Keratinocyte (primary cell): ENCODE data around the gene VGLL3.

Experiments
- EZH2 ChIP-seq: IDR thresholded peaks from one replicate; pipeline ENCODE4 v1.6.1; 2012; ENCODE audit warnings: inconsistent platforms, mild to moderate bottlenecking, low read length, moderate library complexity
- TF ChIP-seq, protein P1 (sequence below), 3 experiments: IDR thresholded peaks in 1 of 3; conservative IDR thresholded peaks in 1 of 3; optimal IDR thresholded peaks in 1 of 3; 2 replicates in 2 of 3; 3 replicates in 1 of 3; pipeline versions ENCODE3 to v1.5.1; 2011; ENCODE audit warnings: low read length in 3 of 3, mild to moderate bottlenecking in 3 of 3, moderate library complexity in 2 of 3, control low read depth in 1 of 3, inconsistent platforms in 1 of 3; ENCODE audit not compliant: insufficient read depth in 2 of 3; ENCODE audit errors: extremely low read depth in 1 of 3

DNA sequence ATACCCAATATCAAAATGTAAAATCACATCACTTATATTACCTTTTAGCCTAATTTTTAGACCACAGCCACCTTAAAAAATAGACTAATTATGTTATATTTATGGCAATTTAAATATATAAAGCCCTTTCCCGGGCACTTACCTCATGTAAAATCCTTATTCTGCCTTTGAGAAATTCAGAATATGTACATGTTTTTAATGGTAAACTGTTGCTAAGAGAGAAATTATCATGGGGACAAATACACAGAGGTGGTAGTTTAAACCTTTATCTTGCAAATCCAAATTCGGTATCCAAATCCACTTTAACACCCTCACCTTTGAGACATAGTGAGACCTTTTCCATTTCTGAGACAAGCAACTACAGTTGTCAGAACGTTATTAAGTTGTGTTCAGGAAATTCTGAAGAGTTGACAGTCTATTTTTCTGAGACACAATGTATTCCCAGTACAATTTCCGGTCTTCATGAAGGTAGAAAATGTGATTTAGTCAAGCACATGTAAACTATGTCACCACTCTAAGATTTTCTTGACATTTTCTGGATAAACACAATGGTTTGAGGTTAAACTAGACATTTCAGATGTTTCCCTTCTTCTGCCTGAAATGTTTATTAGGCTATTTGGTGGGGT is 10.6 kb upstream of the VGLL3 start:
- TF ChIP-seq EZH2: no peak
- TF ChIP-seq, protein P1, sequence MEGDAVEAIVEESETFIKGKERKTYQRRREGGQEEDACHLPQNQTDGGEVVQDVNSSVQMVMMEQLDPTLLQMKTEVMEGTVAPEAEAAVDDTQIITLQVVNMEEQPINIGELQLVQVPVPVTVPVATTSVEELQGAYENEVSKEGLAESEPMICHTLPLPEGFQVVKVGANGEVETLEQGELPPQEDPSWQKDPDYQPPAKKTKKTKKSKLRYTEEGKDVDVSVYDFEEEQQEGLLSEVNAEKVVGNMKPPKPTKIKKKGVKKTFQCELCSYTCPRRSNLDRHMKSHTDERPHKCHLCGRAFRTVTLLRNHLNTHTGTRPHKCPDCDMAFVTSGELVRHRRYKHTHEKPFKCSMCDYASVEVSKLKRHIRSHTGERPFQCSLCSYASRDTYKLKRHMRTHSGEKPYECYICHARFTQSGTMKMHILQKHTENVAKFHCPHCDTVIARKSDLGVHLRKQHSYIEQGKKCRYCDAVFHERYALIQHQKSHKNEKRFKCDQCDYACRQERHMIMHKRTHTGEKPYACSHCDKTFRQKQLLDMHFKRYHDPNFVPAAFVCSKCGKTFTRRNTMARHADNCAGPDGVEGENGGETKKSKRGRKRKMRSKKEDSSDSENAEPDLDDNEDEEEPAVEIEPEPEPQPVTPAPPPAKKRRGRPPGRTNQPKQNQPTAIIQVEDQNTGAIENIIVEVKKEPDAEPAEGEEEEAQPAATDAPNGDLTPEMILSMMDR (optimal IDR thresholded peaks at IDR 0.05 in 1 of 3, IDR thresholded peaks at IDR 0.05 in 1 of 3, conservative IDR thresholded peaks at IDR 0.05 in 1 of 3; ENCODE audit: extremely low read depth in 1 of 3, insufficient read depth in 2 of 3, low read length in 3 of 3): no peak
